GM18498 (cell line): Measurements from ENCODE around the gene CASP6.
"Not testable (repeated sequence)": the region's sequence is repeated elsewhere in the genome, so short reads cannot be mapped to it uniquely, and the experiment has no call there.

ENCODE experiments used
- ATAC-seq: cut with Tn5 transposase; IDR thresholded peaks from one replicate; pipeline ENCODE4 v1.9.1; 2021; ENCODE audit warnings: mild to moderate bottlenecking, moderate library complexity; ENCODE audit not compliant: unreplicated experiment

The CASP6 gene

GRCh38 chr4:109721033-109721432 is 17.8 kb upstream of the CASP6 start:
- no peak for ATAC-seq

- no peak for ATAC-seq
These were observed 16.4 kb upstream of the CASP6 start for GRCh38 chr4:109719604-109720003.

GRCh38 chr4:109718759-109719158 is 15.5 kb upstream of the CASP6 start:
- no peak for ATAC-seq

GRCh38 chr4:109713500-109713899 is 10.3 kb upstream of the CASP6 start:
- ATAC-seq = no peak

GRCh38 chr4:109708990-109709389 is 5.7 kb upstream of the CASP6 start:
- ATAC-seq = peak; percentile 98

- no peak for ATAC-seq
These were observed 5.2 kb upstream of the CASP6 start for GRCh38 chr4:109708435-109708834.

- ATAC-seq = no peak
These were observed 568 bp upstream of the CASP6 start for GRCh38 chr4:109703664-109704361.

GRCh38 chr4:109701566-109702410 is 1.5 kb downstream of the CASP6 start:
- ATAC-seq = no peak

GRCh38 chr4:109699553-109700225 is 3.6 kb downstream of the CASP6 start:
- no peak for ATAC-seq

- no peak for ATAC-seq
These were observed 4.6 kb downstream of the CASP6 start for GRCh38 chr4:109698656-109699055.

- ATAC-seq = no peak
These were observed 11.8 kb downstream of the CASP6 start for GRCh38 chr4:109691411-109691920.

GRCh38 chr4:109690690-109691410 is 12.4 kb downstream of the CASP6 start:
- peak; percentile 96 for ATAC-seq

- ATAC-seq = no peak
These were observed 18.5 kb downstream of the CASP6 start for GRCh38 chr4:109684727-109685126.

- ATAC-seq = no peak
These were observed 19.5 kb downstream of the CASP6 start for GRCh38 chr4:109683621-109684253.

GRCh38 chr4:109682875-109683274 is 20.4 kb downstream of the CASP6 start:
- no peak for ATAC-seq

- ATAC-seq = not testable (repeated sequence)
These were observed 24.3 kb downstream of the CASP6 start for GRCh38 chr4:109678925-109679324.

GRCh38 chr4:109678472-109678871 is 24.8 kb downstream of the CASP6 start:
- ATAC-seq = not testable (repeated sequence)

- ATAC-seq = no peak
These were observed 26.4 kb downstream of the CASP6 start for GRCh38 chr4:109676886-109677285.

- ATAC-seq = no peak
These were observed 27.4 kb downstream of the CASP6 start for GRCh38 chr4:109675843-109676242.

- ATAC-seq = peak; percentile 64
These were observed 28.1 kb downstream of the CASP6 start for GRCh38 chr4:109675181-109675580.
